Osteocyte (in vitro differentiated cells): ENCODE data around the gene LNX2. TPM values are rescaled to one million over a fixed set of nuclear protein-coding genes. Genes with fewer than 3 reads are reported as not detected.
A peak's percentile ranks its signal among the peaks of the same experiment; 100 is the strongest.

Source experiments
- DNase-seq: peaks from one replicate; pipeline ENCODE4 v3.0.0; 2021; ENCODE audit warnings: mixed read lengths; ENCODE audit not compliant: unreplicated experiment; ENCODE audit errors: extremely low spot score
- H3K27ac Mint-ChIP-seq: one replicate; pipeline ENCODE4 v1.8.0; 2021; ENCODE audit warnings: mild to moderate bottlenecking, mixed read lengths; ENCODE audit not compliant: unreplicated experiment
- H3K27me3 Mint-ChIP-seq: one replicate; pipeline ENCODE4 v1.8.0; 2021; ENCODE audit warnings: mixed read lengths; ENCODE audit not compliant: unreplicated experiment
- H3K36me3 Mint-ChIP-seq: one replicate; pipeline ENCODE4 v1.8.0; 2021; ENCODE audit warnings: mixed read lengths; ENCODE audit not compliant: unreplicated experiment
- H3K4me1 Mint-ChIP-seq: one replicate; pipeline ENCODE4 v1.8.0; 2021; ENCODE audit warnings: mixed read lengths; ENCODE audit not compliant: unreplicated experiment
- H3K4me3 Mint-ChIP-seq: one replicate; pipeline ENCODE4 v1.8.0; 2021; ENCODE audit warnings: mild to moderate bottlenecking, moderate library complexity, mixed read lengths; ENCODE audit not compliant: unreplicated experiment
- H3K9me3 Mint-ChIP-seq: one replicate; pipeline ENCODE4 v1.8.0; 2021; ENCODE audit warnings: mixed read lengths; ENCODE audit not compliant: unreplicated experiment
- total RNA-seq: library from RNA; stranded (reverse); gene quantifications from 2 replicates; pipeline ENCODE4 v1.2.1, GENCODE V29; 2021
- TF ChIP-seq, protein P1 (sequence below): fragments of 200-600 bp; sonication (generic); IDR thresholded peaks from 2 replicates; pipeline ENCODE4 v1.5.0; 2021; ENCODE audit warnings: antibody characterized with exemption, mild to moderate bottlenecking, moderate library complexity

The LNX2 gene
- total RNA-seq, 1 donor from 2014 or later = 7.2 TPM

DNA sequence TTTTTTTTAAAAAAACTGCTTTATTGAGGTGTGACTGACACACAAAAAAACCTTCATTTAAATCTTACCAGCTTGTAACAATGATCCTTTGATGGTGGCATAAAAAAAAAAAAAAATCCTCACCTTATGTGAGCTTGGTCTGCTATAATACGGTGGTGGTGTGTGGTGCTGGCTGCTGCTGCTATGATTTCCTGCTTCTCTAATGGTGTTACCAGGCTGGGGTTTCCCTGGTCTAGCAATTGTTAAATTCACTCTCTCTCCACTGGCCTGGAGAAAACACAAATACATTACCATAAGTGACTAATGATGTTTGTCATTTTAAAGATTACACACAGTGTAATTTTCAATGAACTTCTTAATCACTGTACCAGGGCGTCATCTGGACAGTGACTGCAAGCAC is 60.6 kb downstream of the LNX2 start:
- Mint-ChIP-seq H3K27ac (no peak overlapping the region), H3K36me3 (peaks cover 24% of the 10 kb centered on the region), H3K27me3 (no peaks in the 10 kb centered on the region), H3K4me3 (no peak overlapping the region), H3K4me1 (peaks cover 12% of the 10 kb centered on the region), H3K9me3 (no peaks in the 10 kb centered on the region)
- no peak for DNase-seq
- TF ChIP-seq, protein P1, sequence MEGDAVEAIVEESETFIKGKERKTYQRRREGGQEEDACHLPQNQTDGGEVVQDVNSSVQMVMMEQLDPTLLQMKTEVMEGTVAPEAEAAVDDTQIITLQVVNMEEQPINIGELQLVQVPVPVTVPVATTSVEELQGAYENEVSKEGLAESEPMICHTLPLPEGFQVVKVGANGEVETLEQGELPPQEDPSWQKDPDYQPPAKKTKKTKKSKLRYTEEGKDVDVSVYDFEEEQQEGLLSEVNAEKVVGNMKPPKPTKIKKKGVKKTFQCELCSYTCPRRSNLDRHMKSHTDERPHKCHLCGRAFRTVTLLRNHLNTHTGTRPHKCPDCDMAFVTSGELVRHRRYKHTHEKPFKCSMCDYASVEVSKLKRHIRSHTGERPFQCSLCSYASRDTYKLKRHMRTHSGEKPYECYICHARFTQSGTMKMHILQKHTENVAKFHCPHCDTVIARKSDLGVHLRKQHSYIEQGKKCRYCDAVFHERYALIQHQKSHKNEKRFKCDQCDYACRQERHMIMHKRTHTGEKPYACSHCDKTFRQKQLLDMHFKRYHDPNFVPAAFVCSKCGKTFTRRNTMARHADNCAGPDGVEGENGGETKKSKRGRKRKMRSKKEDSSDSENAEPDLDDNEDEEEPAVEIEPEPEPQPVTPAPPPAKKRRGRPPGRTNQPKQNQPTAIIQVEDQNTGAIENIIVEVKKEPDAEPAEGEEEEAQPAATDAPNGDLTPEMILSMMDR = no peak

DNA sequence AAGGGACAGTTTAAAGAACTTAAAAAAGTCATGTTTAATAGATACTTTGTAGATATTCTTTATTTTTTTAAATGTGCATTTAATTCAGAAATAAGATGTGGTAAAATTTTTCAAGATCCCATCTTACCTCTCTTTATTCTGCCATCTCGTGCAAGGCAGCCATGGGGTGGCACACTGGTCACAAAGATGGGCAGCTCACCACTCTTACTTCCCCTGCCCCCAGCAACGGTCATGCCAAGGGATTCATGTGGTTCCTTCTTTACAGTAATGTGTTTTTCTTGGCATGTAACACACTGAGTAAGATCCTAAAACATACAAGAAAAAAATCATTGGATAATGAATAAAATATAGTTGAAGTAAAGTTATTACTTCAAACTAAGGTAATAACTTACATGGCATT is 64.2 kb downstream of the LNX2 start:
- H3K4me1 Mint-ChIP-seq = peaks cover 12% of the 10 kb centered on the region
- no peaks in the 10 kb centered on the region for H3K9me3 Mint-ChIP-seq
- H3K4me3 Mint-ChIP-seq = no peak overlapping the region
- TF ChIP-seq, protein P1 = peak; percentile 71
- no peak overlapping the region for H3K27ac Mint-ChIP-seq
- H3K36me3 Mint-ChIP-seq = peaks cover 25% of the 10 kb centered on the region
- peak; percentile 85 for DNase-seq
- H3K27me3 Mint-ChIP-seq = no peaks in the 10 kb centered on the region

DNA sequence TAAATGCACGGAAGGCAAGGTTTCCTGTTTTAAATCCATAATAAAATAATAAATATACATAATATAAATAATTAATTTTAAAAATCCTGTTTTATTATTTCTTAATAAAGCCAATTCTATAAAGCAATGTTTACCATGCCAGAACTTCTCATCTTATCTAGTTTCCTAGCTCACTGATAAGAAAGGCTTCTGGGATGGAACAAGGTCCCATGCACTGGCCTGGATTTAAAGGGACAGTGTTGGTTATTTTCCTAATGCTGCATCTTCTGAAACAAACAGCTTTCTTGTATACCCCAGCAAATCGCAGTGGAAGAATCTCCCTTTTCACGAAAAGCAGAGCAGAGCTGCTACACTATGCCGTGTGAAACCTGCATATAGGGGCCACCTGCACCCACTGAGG is 68.8 kb downstream of the LNX2 start:
- peaks cover 8% of the 10 kb centered on the region for H3K4me1 Mint-ChIP-seq
- no peak for DNase-seq
- H3K4me3 Mint-ChIP-seq = no peak overlapping the region
- no peaks in the 10 kb centered on the region for H3K27me3 Mint-ChIP-seq
- peaks cover 24% of the 10 kb centered on the region for H3K36me3 Mint-ChIP-seq
- no peak overlapping the region for H3K27ac Mint-ChIP-seq
- TF ChIP-seq, protein P1 = no peak
- H3K9me3 Mint-ChIP-seq = no peaks in the 10 kb centered on the region

DNA sequence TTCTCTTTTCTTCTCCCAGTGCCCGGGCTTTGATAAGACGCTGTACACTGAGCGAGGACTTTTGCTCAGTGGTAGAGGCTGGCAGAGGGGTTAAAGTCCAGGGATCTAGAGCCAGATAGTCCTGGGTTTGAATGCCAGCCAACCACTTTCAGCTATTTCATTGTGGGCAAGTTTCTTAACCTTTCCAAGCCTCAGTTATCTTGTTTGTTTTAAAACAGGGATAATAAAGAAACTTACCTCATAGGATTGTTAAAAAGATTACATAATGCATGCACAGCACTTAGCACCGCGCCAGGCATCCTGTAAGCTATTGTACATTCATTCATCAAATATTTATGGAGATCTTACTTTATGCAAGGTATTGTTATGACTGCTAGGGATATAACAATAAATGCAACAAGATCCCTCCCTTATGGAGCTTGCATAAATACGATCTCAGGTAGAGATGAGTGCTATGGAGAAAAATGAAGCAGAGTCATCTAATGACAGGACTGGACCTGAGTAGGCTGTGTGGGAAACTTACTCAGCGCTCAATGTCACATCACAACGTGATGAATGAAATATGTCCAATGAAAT is 70.8 kb downstream of the LNX2 start:
- peaks cover 15% of the 10 kb centered on the region for H3K36me3 Mint-ChIP-seq
- no peak overlapping the region for H3K4me3 Mint-ChIP-seq
- H3K4me1 Mint-ChIP-seq = no peaks in the 10 kb centered on the region
- DNase-seq = no peak
- TF ChIP-seq, protein P1 = no peak
- no peaks in the 10 kb centered on the region for H3K9me3 Mint-ChIP-seq
- no peak overlapping the region for H3K27ac Mint-ChIP-seq
- no peaks in the 10 kb centered on the region for H3K27me3 Mint-ChIP-seq

DNA sequence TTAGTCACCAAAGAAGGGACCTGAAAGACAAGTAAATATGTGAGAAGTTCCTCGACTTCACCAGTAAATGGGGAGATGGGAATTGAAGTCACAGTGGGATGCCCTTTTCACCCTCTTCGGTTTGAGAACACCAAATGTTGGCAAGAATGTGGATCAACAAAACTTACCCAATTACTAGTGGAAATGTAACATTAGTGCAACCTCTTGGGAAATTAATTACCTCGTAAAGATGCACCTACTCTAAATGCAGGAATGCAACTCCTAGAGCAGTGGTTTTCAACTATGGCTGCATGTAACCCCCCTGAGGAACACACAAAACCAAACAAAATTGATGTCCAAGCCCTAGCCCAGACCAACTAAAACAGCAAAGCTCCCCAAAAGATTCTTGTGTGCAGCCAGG is 78.1 kb downstream of the LNX2 start:
- Mint-ChIP-seq H3K27me3 (no peaks in the 10 kb centered on the region), H3K36me3 (peaks cover 4% of the 10 kb centered on the region), H3K4me3 (no peak overlapping the region), H3K9me3 (no peaks in the 10 kb centered on the region), H3K4me1 (no peaks in the 10 kb centered on the region), H3K27ac (no peak overlapping the region)
- no peak for DNase-seq
- TF ChIP-seq, protein P1 = no peak
